ENCODE results near the gene ZFAND3.

GRCh38 chr6:37891072-37891471, 71.5 kb downstream of the ZFAND3 start:
- no peak for TF ChIP-seq POLR2A (IDR thresholded peaks at IDR 0.05)
- TF ChIP-seq, protein P1, sequence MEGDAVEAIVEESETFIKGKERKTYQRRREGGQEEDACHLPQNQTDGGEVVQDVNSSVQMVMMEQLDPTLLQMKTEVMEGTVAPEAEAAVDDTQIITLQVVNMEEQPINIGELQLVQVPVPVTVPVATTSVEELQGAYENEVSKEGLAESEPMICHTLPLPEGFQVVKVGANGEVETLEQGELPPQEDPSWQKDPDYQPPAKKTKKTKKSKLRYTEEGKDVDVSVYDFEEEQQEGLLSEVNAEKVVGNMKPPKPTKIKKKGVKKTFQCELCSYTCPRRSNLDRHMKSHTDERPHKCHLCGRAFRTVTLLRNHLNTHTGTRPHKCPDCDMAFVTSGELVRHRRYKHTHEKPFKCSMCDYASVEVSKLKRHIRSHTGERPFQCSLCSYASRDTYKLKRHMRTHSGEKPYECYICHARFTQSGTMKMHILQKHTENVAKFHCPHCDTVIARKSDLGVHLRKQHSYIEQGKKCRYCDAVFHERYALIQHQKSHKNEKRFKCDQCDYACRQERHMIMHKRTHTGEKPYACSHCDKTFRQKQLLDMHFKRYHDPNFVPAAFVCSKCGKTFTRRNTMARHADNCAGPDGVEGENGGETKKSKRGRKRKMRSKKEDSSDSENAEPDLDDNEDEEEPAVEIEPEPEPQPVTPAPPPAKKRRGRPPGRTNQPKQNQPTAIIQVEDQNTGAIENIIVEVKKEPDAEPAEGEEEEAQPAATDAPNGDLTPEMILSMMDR (IDR thresholded peaks at IDR 0.05): no peak

Measured in testis (tissue), 2 donors.